Pulmonary artery endothelial cell (primary cell): ENCODE results near the gene WDR12. TPM values are rescaled to one million over a fixed set of nuclear protein-coding genes. Genes with fewer than 3 reads are reported as not detected.
"Not testable (repeated sequence)": the region's sequence is repeated elsewhere in the genome, so short reads cannot be mapped to it uniquely, and the experiment has no call there.

ENCODE experiments used
- DNase-seq: peaks from one replicate; pipeline ENCODE4 v3.0.0-alpha.2; 2011; ENCODE audit warnings: low read depth, low spot score
- total RNA-seq: library from RNA; depleted of rRNA; stranded (reverse); fragments of >200 nt; gene quantifications from 2 replicates; pipeline ENCODE4 v1.2.3, GENCODE V29; 2014

The WDR12 gene
- total RNA-seq = 29.5 and 49.3 TPM in 2 replicates

- peak; percentile 82 for DNase-seq
These were observed at the start of gene WDR12, which contains the start of gene CARF for GRCh38 chr2:202911512-202912341. TSS of gene WDR12 (minus strand) at chr2:202911673. CDS start at chr2:202911476, 197 bp downstream. TSS of gene CARF (plus strand) at chr2:202912275. CDS start at chr2:202941903, 29,628 bp downstream.

GRCh38 chr2:202960524-202960923 lies 49.1 kb upstream of the WDR12 start:
- no peak for DNase-seq

GRCh38 chr2:202950592-202950991 lies 39.1 kb upstream of the WDR12 start:
- DNase-seq = no peak

GRCh38 chr2:202949333-202949732 lies 37.9 kb upstream of the WDR12 start:
- DNase-seq = not testable (repeated sequence)

- no peak for DNase-seq
These were observed 34.0 kb upstream of the WDR12 start for GRCh38 chr2:202945497-202945896.

- no peak for DNase-seq
These were observed 33.3 kb upstream of the WDR12 start for GRCh38 chr2:202944816-202945215.

GRCh38 chr2:202944408-202944807 lies 32.9 kb upstream of the WDR12 start:
- DNase-seq = no peak

- no peak for DNase-seq
These were observed 30.3 kb upstream of the WDR12 start for GRCh38 chr2:202941771-202942170.

- no peak for DNase-seq
These were observed 27.5 kb upstream of the WDR12 start for GRCh38 chr2:202938960-202939359.

- no peak for DNase-seq
These were observed 23.0 kb upstream of the WDR12 start for GRCh38 chr2:202934456-202934855.

- no peak for DNase-seq
These were observed 22.5 kb upstream of the WDR12 start for GRCh38 chr2:202933958-202934357.

GRCh38 chr2:202933139-202933510 lies 21.7 kb upstream of the WDR12 start:
- DNase-seq = no peak

GRCh38 chr2:202932425-202933138 lies 21.1 kb upstream of the WDR12 start:
- no peak for DNase-seq

- no peak for DNase-seq
These were observed 7.4 kb upstream of the WDR12 start for GRCh38 chr2:202918860-202919259.

- not testable (repeated sequence) for DNase-seq
These were observed 1.1 kb upstream of the WDR12 start for GRCh38 chr2:202912342-202913201.

GRCh38 chr2:202911203-202911511 lies 316 bp downstream of the WDR12 start:
- DNase-seq = no peak

GRCh38 chr2:202910698-202911097 lies 775 bp downstream of the WDR12 start:
- no peak for DNase-seq

GRCh38 chr2:202910250-202910649 lies 1.2 kb downstream of the WDR12 start:
- DNase-seq = not testable (repeated sequence)

GRCh38 chr2:202909394-202910192 lies 1.9 kb downstream of the WDR12 start:
- DNase-seq = no peak

GRCh38 chr2:202908186-202908585 lies 3.3 kb downstream of the WDR12 start:
- no peak for DNase-seq

GRCh38 chr2:202905507-202905906 lies 6.0 kb downstream of the WDR12 start:
- not testable (repeated sequence) for DNase-seq
